ENCODE data around the gene ATXN1. TPM values are rescaled to one million over a fixed set of nuclear protein-coding genes. Genes with fewer than 3 reads are reported as not detected.

The ATXN1 gene
- total RNA-seq, 1 experiment from 2014 or later: 27.0 TPM

- H3K4me3 ChIP-seq (ENCODE audit: low read length): no peak overlapping the region
- no peak overlapping the region for H3K27ac ChIP-seq (ENCODE audit: low read length)
- no peaks in the 10 kb centered on the region for H3K9me3 ChIP-seq (ENCODE audit: low read length)
- H4K20me1 ChIP-seq (ENCODE audit: low read length): no peaks in the 10 kb centered on the region
- intact Hi-C loops (cut with micrococcal nuclease): no loop called here
- ATAC-seq (no peak), DNase-seq (no peak)
- H2AFZ ChIP-seq (ENCODE audit: low read length): no peak overlapping the region
- H3K4me1 ChIP-seq (ENCODE audit: insufficient read depth, low read length): peaks cover 6% of the 10 kb centered on the region; the same call in 1 of the 2 replicates
- no peaks in the 10 kb centered on the region for H3K9me2 ChIP-seq (replicated peaks; ENCODE audit: low read length)
- no peaks in the 10 kb centered on the region for H3K79me2 ChIP-seq (ENCODE audit: low read length)
- ChIA-PET POLR2A (ENCODE audit: unreplicated experiment) (no interaction called here), CTCF (no interaction called here)
- BruUV-seq (replicated peaks): no TSS peak
- TF ChIP-seq EZH2 (IDR thresholded peaks at IDR 0.05; ENCODE audit: low read length, unreplicated experiment) (no peak), EZH2phosphoT487 (IDR thresholded peaks at IDR 0.05; ENCODE audit: borderline replicate concordance, low read length) (no peak), CTCF (conservative IDR thresholded peaks at IDR 0.05; ENCODE audit: low read depth, low read length) (no peak)
- H3K4me2 ChIP-seq (ENCODE audit: low read length): no peak overlapping the region
- no peak overlapping the region for H3K9ac ChIP-seq (ENCODE audit: low read length)
- H3K27me3 ChIP-seq (ENCODE audit: low read length): no peaks in the 10 kb centered on the region
- no peaks in the 10 kb centered on the region for H3K36me3 ChIP-seq (ENCODE audit: low read depth, low read length)
- no peaks in the 10 kb centered on the region for H3F3A ChIP-seq (ENCODE audit: low read length, unreplicated experiment)
Observed at GRCh38 chr6:16653226-16653625, 108.0 kb downstream of the ATXN1 start.

- Histone ChIP-seq H3K27me3 (ENCODE audit: low read length) (no peaks in the 10 kb centered on the region), H3K27ac (ENCODE audit: low read length) (no peak overlapping the region), H4K20me1 (ENCODE audit: low read length) (no peaks in the 10 kb centered on the region), H3K4me2 (ENCODE audit: low read length) (no peak overlapping the region), H3K4me1 (ENCODE audit: insufficient read depth, low read length) (peaks cover 6% of the 10 kb centered on the region; the same call in 1 of the 2 replicates), H3K4me3 (ENCODE audit: low read length) (no peak overlapping the region), H3K36me3 (ENCODE audit: low read depth, low read length) (no peaks in the 10 kb centered on the region), H3F3A (ENCODE audit: low read length, unreplicated experiment) (no peaks in the 10 kb centered on the region), H3K9me3 (ENCODE audit: low read length) (no peaks in the 10 kb centered on the region), H2AFZ (ENCODE audit: low read length) (no peak overlapping the region), H3K9ac (ENCODE audit: low read length) (no peak overlapping the region), H3K79me2 (ENCODE audit: low read length) (no peaks in the 10 kb centered on the region), H3K9me2 (replicated peaks; ENCODE audit: low read length) (no peaks in the 10 kb centered on the region)
- POLR2A ChIA-PET (ENCODE audit: unreplicated experiment): no interaction called here
- no peak for TF ChIP-seq EZH2 (IDR thresholded peaks at IDR 0.05; ENCODE audit: low read length, unreplicated experiment)
- TF ChIP-seq EZH2phosphoT487 (IDR thresholded peaks at IDR 0.05; ENCODE audit: borderline replicate concordance, low read length): no peak
- no peak for TF ChIP-seq CTCF (conservative IDR thresholded peaks at IDR 0.05; ENCODE audit: low read depth, low read length)
- intact Hi-C loops (cut with micrococcal nuclease): no loop called here
- ATAC-seq (no peak), DNase-seq (no peak)
- BruUV-seq (replicated peaks): no TSS peak
- CTCF ChIA-PET: no interaction called here
Observed at GRCh38 chr6:16651871-16652270, 109.4 kb downstream of the ATXN1 start.

GRCh38 chr6:16649890-16650289, 111.4 kb downstream of the ATXN1 start:
- Histone ChIP-seq H3K4me2 (ENCODE audit: low read length) (no peak overlapping the region), H4K20me1 (ENCODE audit: low read length) (no peaks in the 10 kb centered on the region), H3K9me3 (ENCODE audit: low read length) (no peaks in the 10 kb centered on the region), H3K79me2 (ENCODE audit: low read length) (no peaks in the 10 kb centered on the region), H3K9me2 (replicated peaks; ENCODE audit: low read length) (no peaks in the 10 kb centered on the region), H3K27ac (ENCODE audit: low read length) (no peak overlapping the region), H3K4me3 (ENCODE audit: low read length) (no peak overlapping the region), H3K9ac (ENCODE audit: low read length) (no peak overlapping the region), H2AFZ (ENCODE audit: low read length) (no peak overlapping the region), H3K36me3 (ENCODE audit: low read depth, low read length) (no peaks in the 10 kb centered on the region), H3K27me3 (ENCODE audit: low read length) (no peaks in the 10 kb centered on the region), H3K4me1 (ENCODE audit: insufficient read depth, low read length) (peaks cover 6% of the 10 kb centered on the region; the same call in 1 of the 2 replicates), H3F3A (ENCODE audit: low read length, unreplicated experiment) (no peaks in the 10 kb centered on the region)
- TF ChIP-seq CTCF (conservative IDR thresholded peaks at IDR 0.05; ENCODE audit: low read depth, low read length) (no peak), EZH2phosphoT487 (IDR thresholded peaks at IDR 0.05; ENCODE audit: borderline replicate concordance, low read length) (no peak), EZH2 (IDR thresholded peaks at IDR 0.05; ENCODE audit: low read length, unreplicated experiment) (no peak)
- intact Hi-C loops (cut with micrococcal nuclease): no loop called here
- ChIA-PET POLR2A (ENCODE audit: unreplicated experiment) (interaction anchor here (0.6 kb wide), 1 partner anchor 8 kb away, joined by 3 read pairs; no protein-coding TSS in a partner anchor), CTCF (no interaction called here)
- ATAC-seq: no peak
- DNase-seq: no peak
- BruUV-seq (replicated peaks): no TSS peak

Data from PC-3 (cell line).